K562 (cell line): ENCODE results near the gene OR4N5. TPM values are rescaled to one million over a fixed set of nuclear protein-coding genes. Genes with fewer than 3 reads are reported as not detected.

Experiments used
- ATAC-seq: fragments of 200-7000 bp; cut with Tn5 transposase; 3 replicates; pipeline ENCODE4 v1.9.1; 2020; ENCODE audit warnings: moderate library complexity
- BruUV-seq: library from RNA; stranded (reverse); fragments of 400-500 nt; replicated peaks from 2 replicates; lab custom pipeline; 2021; lab: Mats Ljungman, UMichigan
- CTCF ChIA-PET: fragments of 300-600 bp; formaldehyde crosslinking; extraction: SDS; loops from one replicate; lab custom pipeline; 2021; ENCODE audit warnings: low intra/inter-chr PET ratio; lab: Yijun Ruan, JAX
- POLR2A ChIA-PET: fragments of 300-600, 350-650 bp; sonication (Branson Sonifier 250); formaldehyde crosslinking; extraction: SDS; loops from one replicate; lab custom pipeline; 2021; ENCODE audit warnings: antibody characterized with exemption, inconsistent platforms; lab: Yijun Ruan, JAX
- DNase-seq, 4 experiments: peaks; one replicate each; pipeline versions ENCODE4 v3.0.0 to v3.0.0-alpha.2; 2011 to 2018; ENCODE audit warnings: low spot score in 3 of 4, mixed read lengths in 3 of 4; ENCODE audit errors: extremely low read depth in 1 of 4
- FAIRE-seq: peaks from 2 replicates; lab custom pipeline; 2011; peaks lifted over from hg19 to GRCh38; lab: Jason Lieb, UNC
- H2AFZ ChIP-seq: 2 replicates; pipeline ENCODE4 v1.6.0; 2011; ENCODE audit warnings: low read depth, low read length, control low read depth, inconsistent platforms
- H3K27ac ChIP-seq: fragments of 200-600 bp; 3 replicates; pipeline ENCODE4 v1.8.0; 2011; ENCODE audit warnings: low read depth, mild to moderate bottlenecking, control low read depth, inconsistent platforms, low read length, moderate library complexity, mixed read lengths; ENCODE audit errors: extremely low read depth
- H3K27me3 ChIP-seq, 2 experiments: fragments of 300-600 bp in 1 of 2; 2 replicates in 1 of 2; 3 replicates in 1 of 2; pipeline versions ENCODE4 v1.6.0 to v1.8.0; 2011; ENCODE audit warnings: inconsistent platforms in 2 of 2, low read length in 2 of 2, mild to moderate bottlenecking in 1 of 2, mixed read lengths in 1 of 2, moderate library complexity in 1 of 2; ENCODE audit not compliant: control insufficient read depth in 2 of 2, insufficient read depth in 2 of 2
- H3K36me3 ChIP-seq: fragments of 300-600 bp; 3 replicates; pipeline ENCODE4 v1.8.0; 2011; ENCODE audit warnings: mild to moderate bottlenecking, low read length, inconsistent platforms; ENCODE audit not compliant: control insufficient read depth, insufficient read depth
- H3K4me1 ChIP-seq, 2 experiments: fragments of 200-600 bp in 1 of 2; replicated peaks in 1 of 2; 2 replicates in 1 of 2; 3 replicates in 1 of 2; pipeline versions ENCODE4 v1.5.1 to v1.8.0; 2011; ENCODE audit warnings: inconsistent platforms in 2 of 2, low read length in 2 of 2, mild to moderate bottlenecking in 1 of 2, mixed read lengths in 1 of 2, moderate library complexity in 1 of 2; ENCODE audit not compliant: control insufficient read depth in 2 of 2, insufficient read depth in 2 of 2
- H3K4me2 ChIP-seq: 2 replicates; pipeline ENCODE4 v1.6.1; 2011; ENCODE audit warnings: low read length, control low read depth, inconsistent platforms, mixed read lengths; ENCODE audit not compliant: insufficient read depth
- H3K4me3 ChIP-seq: fragments of 200-600 bp; sonication (generic), shearing (Covaris generic); 2 replicates; pipeline ENCODE4 v1.5.1; 2016; ENCODE audit warnings: control low read depth, inconsistent platforms
- H3K79me2 ChIP-seq: fragments of 200-600 bp; 3 replicates; pipeline ENCODE4 v1.8.0; 2011; ENCODE audit warnings: low read length, inconsistent platforms; ENCODE audit not compliant: control insufficient read depth, insufficient read depth
- H3K9ac ChIP-seq, 2 experiments: 2 replicates each; pipeline versions ENCODE4 v1.6.0 to v1.6.1; 2011; ENCODE audit warnings: low read depth in 2 of 2, low read length in 2 of 2, control low read depth in 1 of 2, inconsistent platforms in 1 of 2, mild to moderate bottlenecking in 1 of 2, mixed read lengths in 1 of 2; ENCODE audit not compliant: insufficient read depth in 1 of 2
- H3K9me1 ChIP-seq: one replicate; pipeline ENCODE4 v1.6.0; 2011; ENCODE audit warnings: inconsistent platforms, mild to moderate bottlenecking, low read length, moderate library complexity; ENCODE audit not compliant: control insufficient read depth, insufficient read depth
- H3K9me3 ChIP-seq: replicated peaks from 2 replicates; pipeline ENCODE4 v1.5.1; 2011; ENCODE audit warnings: low read depth, low read length, inconsistent platforms; ENCODE audit not compliant: control insufficient read depth, insufficient read depth
- H4K20me1 ChIP-seq: replicated peaks from 2 replicates; pipeline ENCODE4 v1.6.1; 2011; ENCODE audit warnings: low read length, inconsistent platforms, mixed read lengths; ENCODE audit not compliant: control insufficient read depth, insufficient read depth
- CTCF ChIP-seq, 3 experiments: IDR thresholded peaks in 2 of 3; conservative IDR thresholded peaks in 1 of 3; 2 replicates each; pipeline ENCODE4 v1.5.1; 2011 to 2012; ENCODE audit warnings: low read length in 3 of 3, mild to moderate bottlenecking in 3 of 3, control low read depth in 2 of 3, improper control_type of control experiment in 1 of 3, inconsistent platforms in 1 of 3, low read depth in 1 of 3, mixed read lengths in 1 of 3, moderate library complexity in 1 of 3; ENCODE audit not compliant: insufficient read depth in 2 of 3
- NKRF ChIP-seq: fragments of 450-650 bp; IDR thresholded peaks from 2 replicates; pipeline ENCODE4 v1.6.1; 2016; ENCODE audit warnings: borderline replicate concordance
- NR2C1 ChIP-seq, 2 experiments: fragments of 450-650 bp; IDR thresholded peaks; 2 replicates each; pipeline ENCODE4 v1.6.1; 2017; ENCODE audit warnings: mild to moderate bottlenecking in 2 of 2, antibody characterized with exemption in 1 of 2, inconsistent platforms in 1 of 2, missing compliant biosample characterization in 1 of 2, missing genetic modification characterization in 1 of 2
- RAD21 ChIP-seq, 2 experiments: fragments of 250-450 bp in 1 of 2; fragments of 450-650 bp in 1 of 2; sonication (Bioruptor Pico) in 1 of 2; formaldehyde crosslinking in 1 of 2; IDR thresholded peaks in 1 of 2; conservative IDR thresholded peaks in 1 of 2; 2 replicates each; pipeline versions ENCODE4 v1.4.0 to v1.8.0; 2020 to 2022; ENCODE audit warnings: mild to moderate bottlenecking in 2 of 2, moderate library complexity in 1 of 2
- SUPT5H ChIP-seq: fragments of 450-650 bp; IDR thresholded peaks from 2 replicates; pipeline ENCODE4 v1.6.1; 2016
- WGBS: fragments of 100-300 bp; shearing (Covaris generic); methylation state at CpG from one replicate; pipeline ENCODE4 v1.1.6; 2016; ENCODE audit warnings: low coverage, mixed read lengths; ENCODE audit not compliant: insufficient coverage; ENCODE audit errors: missing lambda C conversion rate; 5-methylcytosine and 5-hydroxymethylcytosine counted together
- in situ Hi-C: fragments of 300-500 bp; cut with MboI; formaldehyde crosslinking; loops from 4 replicates; pipeline ENCODE4 v1.15.0; 2018; ENCODE audit warnings: inconsistent platforms, mixed read lengths
- intact Hi-C: fragments of 100-400 bp; cut with micrococcal nuclease; formaldehyde crosslinking; loops from 2 replicates; pipeline ENCODE4 v1.14.2; 2022
- polyA plus RNA-seq, 8 experiments: library from polyadenylated mRNA; depleted of rRNA in 4 of 8; stranded (reverse) in 5 of 8; unstranded in 3 of 8; fragments of >200 nt; fragmentation: Nextera tagmentation in 2 of 8; fragmentation: Illumina TruSeq in 1 of 8; extraction: Ambion mirVana in 2 of 8; extraction: Trizol in 1 of 8; gene quantifications; 2 replicates each; pipeline versions ENCODE4 v1.2.1 to v1.2.3, GENCODE V29; 2011 to 2014; ENCODE audit warnings: inconsistent platforms in 1 of 8, missing spikeins in 1 of 8
- total RNA-seq, 7 experiments: library from RNA; depleted of rRNA in 6 of 7; stranded (reverse); fragments of >200 nt in 6 of 7; fragmentation: Illumina TruSeq in 2 of 7; extraction: Trizol in 2 of 7; gene quantifications; 2 replicates each; pipeline versions ENCODE4 v1.2.1 to v1.2.3, GENCODE V29; 2011 to 2021; ENCODE audit warnings: low replicate concordance in 1 of 7

The OR4N5 gene
- total and polyA plus RNA-seq, 9 of the 15 experiments (the other 6 are each of a cell fraction or from before 2014, with no cell fraction given): not detected

GRCh38 chr14:20143911-20144310 lies 5.3 kb downstream of the OR4N5 start:
- Histone ChIP-seq H3K27me3 (no peaks in the 10 kb centered on the region), H3K4me3 (no peak overlapping the region), H3K79me2 (no peaks in the 10 kb centered on the region), H3K27ac (no peak overlapping the region), H3K9ac (no peak overlapping the region), H3K4me1 (peaks cover 0 to 10% of the 10 kb centered on the region in 2 experiments; a peak in 3 of 5 replicates), H3K9me3 (no peaks in the 10 kb centered on the region), H3K9me1 (no peaks in the 10 kb centered on the region), H3K4me2 (no peak overlapping the region; the same call in 1 of the 2 replicates), H3K36me3 (no peaks in the 10 kb centered on the region), H2AFZ (peak overlapping the region; percentile 71), H4K20me1 (no peaks in the 10 kb centered on the region)
- DNase-seq (peak in 2 of 4 experiments; percentile 7 to 54), ATAC-seq (peak; percentile 86), FAIRE-seq (peak; percentile 67)
- TF ChIP-seq RAD21 (CRISPR knock-in tag; conservative IDR thresholded peaks at IDR 0.05 in 1 of 2, IDR thresholded peaks at IDR 0.05 in 1 of 2): peak in 1 of 2 experiments; percentile 51; a peak in 2 of 4 replicates
- no peak for TF ChIP-seq SUPT5H
- no peak for TF ChIP-seq NR2C1 (IDR thresholded peaks at IDR 0.05)
- TF ChIP-seq NR2C1 (tag; IDR thresholded peaks at IDR 0.05): 0 out of 2 replicates have a peak, but pooled peaks have one; percentile 17
- TF ChIP-seq NKRF: no peak
- TF ChIP-seq CTCF (IDR thresholded peaks at IDR 0.05 in 2 of 3, conservative IDR thresholded peaks at IDR 0.05 in 1 of 3; ENCODE audit: insufficient read depth in 2 of 3, low read depth in 1 of 3, low read length in 3 of 3): peak; percentile 19 to 47 (median 30); a peak in 5 of 6 replicates
- ChIA-PET POLR2A (interaction anchor here (0.6 kb wide), 1 partner anchor 98 kb away, joined by 4 read pairs; no protein-coding TSS in a partner anchor), CTCF (no interaction called here)
- 29% methylated on average over 6 of the region's 7 CpGs for WGBS
- in situ Hi-C loops (no loop called here), intact Hi-C loops (no loop called here)
- BruUV-seq: no TSS peak
